Effector CD8-positive, alpha-beta T cell (primary cell): Measurements from ENCODE around the gene SLC22A9.

Experiments
- DNase-seq: peaks from one replicate; lab custom pipeline; 2025; lab: John Stamatoyannopoulos, UW

SLC22A9 gene

GRCh38 chr11:63444160-63444559, 74.6 kb downstream of the SLC22A9 start:
- DNase-seq = no peak

GRCh38 chr11:63445118-63445517, 75.5 kb downstream of the SLC22A9 start:
- DNase-seq = no peak

GRCh38 chr11:63445720-63446119, 76.1 kb downstream of the SLC22A9 start:
- no peak for DNase-seq

- no peak for DNase-seq
These were observed 79.1 kb downstream of the SLC22A9 start for GRCh38 chr11:63448646-63449045.

GRCh38 chr11:63459586-63459985, 90.0 kb downstream of the SLC22A9 start:
- DNase-seq = no peak
